ENCODE data around the gene AAMP.

AAMP gene

GRCh38 chr2:218223046-218223445 is 46.9 kb downstream of the AAMP start:
- no peak for DNase-seq (ENCODE audit: low spot score)

DNA sequence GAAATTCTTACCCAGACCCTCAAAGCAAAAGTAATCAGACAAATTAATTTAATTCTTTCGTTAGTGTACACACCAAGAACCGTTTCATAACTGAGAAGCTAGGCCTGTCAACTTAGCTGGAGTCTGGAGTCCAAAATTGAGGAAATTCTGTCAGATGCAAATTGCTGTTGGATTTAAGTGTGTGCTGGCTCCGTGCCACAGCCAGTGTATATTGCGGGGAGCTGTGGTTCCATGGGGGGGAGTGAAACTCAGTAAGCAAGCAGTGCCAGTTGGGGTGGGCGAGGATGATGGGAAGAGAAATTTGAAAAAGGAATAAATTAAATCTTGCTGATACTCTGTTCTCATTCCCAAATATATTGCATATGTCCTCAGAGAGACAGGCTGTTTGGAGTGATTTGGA is 48.9 kb downstream of the AAMP start:
- DNase-seq (ENCODE audit: low spot score) = no peak

GRCh38 chr2:218219934-218220333 is 50.0 kb downstream of the AAMP start:
- DNase-seq (ENCODE audit: low spot score) = no peak

DNA sequence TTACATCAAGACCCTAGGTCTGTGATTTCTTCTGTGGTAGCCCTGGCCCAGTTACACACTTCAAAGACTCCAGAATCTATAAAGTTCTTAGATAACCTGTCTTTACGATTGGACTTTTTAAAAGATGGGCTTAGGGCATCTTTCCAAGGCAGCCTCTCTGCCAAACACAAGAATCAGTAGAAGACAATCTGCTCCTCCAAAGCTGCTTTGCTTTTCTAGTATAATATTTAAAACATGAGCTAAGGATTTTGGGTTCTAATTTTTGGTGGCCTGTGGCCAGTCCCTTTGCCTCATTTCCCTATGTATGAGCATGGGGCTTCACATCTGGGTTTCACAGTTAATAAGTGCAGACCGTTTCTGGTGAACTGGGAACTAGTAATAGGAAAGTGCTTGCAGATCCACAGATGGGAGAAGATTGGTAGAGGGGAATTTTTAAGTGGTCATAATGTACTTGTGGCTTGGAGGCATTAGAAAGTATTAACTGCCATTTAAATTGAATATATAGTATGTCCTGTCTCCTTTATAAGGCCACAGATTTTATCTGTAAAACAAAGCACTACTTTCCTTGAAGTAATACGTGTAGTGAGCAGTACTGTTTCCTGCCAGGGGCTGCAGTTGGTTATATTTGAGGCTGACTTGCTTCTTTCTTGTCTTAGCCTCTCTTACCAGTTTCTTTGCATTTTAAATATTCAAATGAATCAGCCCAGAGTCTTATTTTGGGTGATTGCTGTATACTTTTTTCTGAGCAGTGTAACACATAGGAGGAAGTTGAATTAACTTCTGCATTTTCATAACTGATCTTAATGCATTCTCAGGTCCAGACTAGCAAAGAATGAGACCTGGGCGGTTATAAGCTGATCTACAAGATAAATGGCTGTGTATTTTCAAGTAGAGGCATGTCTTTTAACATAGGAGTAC is 51.4 kb downstream of the AAMP start:
- no peak for DNase-seq (ENCODE audit: low spot score)

- peak; percentile 48 for DNase-seq (ENCODE audit: low spot score)
These were observed 52.3 kb downstream of the AAMP start for GRCh38 chr2:218217360-218218267.

GRCh38 chr2:218216674-218217359 is 53.1 kb downstream of the AAMP start, which contains the start of gene ARPC2:
ARPC2 (plus strand) TSS chr2:218217189; CDS start chr2:218217471, 282 bp downstream.
- DNase-seq (ENCODE audit: low spot score) = peak; percentile 94

- no peak for DNase-seq (ENCODE audit: low spot score)
These were observed 53.6 kb downstream of the AAMP start for GRCh38 chr2:218216336-218216673.

All from hepatic stellate cell (primary cell).